ENCODE results near the gene NAPSA.
"Not testable (repeated sequence)": the region's sequence is repeated elsewhere in the genome, so short reads cannot be mapped to it uniquely, and the experiment has no call there.

Gene NAPSA

GRCh38 chr19:50358483-50359327 is 6.7 kb downstream of the NAPSA start:
- DNase-seq (ENCODE audit: low read depth in 2 of 2): peak; percentile 65 to 74

GRCh38 chr19:50357178-50358100 is 8.0 kb downstream of the NAPSA start:
- peak; percentile 85 to 89 for DNase-seq (ENCODE audit: low read depth in 2 of 2)

GRCh38 chr19:50356691-50357177 is 8.7 kb downstream of the NAPSA start:
- no peak for DNase-seq (ENCODE audit: low read depth in 2 of 2)

GRCh38 chr19:50353487-50353880 is 12.0 kb downstream of the NAPSA start:
- DNase-seq (ENCODE audit: low read depth in 2 of 2): not testable (repeated sequence)

GRCh38 chr19:50352242-50352641 is 13.2 kb downstream of the NAPSA start:
- DNase-seq (ENCODE audit: low read depth in 2 of 2): no peak

- no peak for DNase-seq (ENCODE audit: low read depth in 2 of 2)
Measured at GRCh38 chr19:50349277-50350057, 16.0 kb downstream of the NAPSA start.

- not testable (repeated sequence) for DNase-seq (ENCODE audit: low read depth in 2 of 2)
Measured at GRCh38 chr19:50347089-50347581, 18.3 kb downstream of the NAPSA start.

GRCh38 chr19:50344661-50345318 is 20.6 kb downstream of the NAPSA start:
- DNase-seq (ENCODE audit: low read depth in 2 of 2): no peak

GRCh38 chr19:50341091-50341564 is 24.3 kb downstream of the NAPSA start:
- no peak for DNase-seq (ENCODE audit: low read depth in 2 of 2)

GRCh38 chr19:50340331-50340730 is 25.1 kb downstream of the NAPSA start:
- DNase-seq (ENCODE audit: low read depth in 2 of 2): no peak

GRCh38 chr19:50337031-50337430 is 28.4 kb downstream of the NAPSA start:
- DNase-seq (ENCODE audit: low read depth in 2 of 2): not testable (repeated sequence)

GRCh38 chr19:50334741-50335421 is 30.6 kb downstream of the NAPSA start:
- DNase-seq (ENCODE audit: low read depth in 2 of 2): no peak

GRCh38 chr19:50333737-50334617 is 31.5 kb downstream of the NAPSA start:
- peak in 1 of 2 donors; percentile 76 for DNase-seq (ENCODE audit: low read depth in 2 of 2)

- peak; percentile 83 to 95 for DNase-seq (ENCODE audit: low read depth in 2 of 2)
Measured at GRCh38 chr19:50333235-50333736, 32.2 kb downstream of the NAPSA start.

GRCh38 chr19:50332244-50333038 is 33.0 kb downstream of the NAPSA start:
- no peak for DNase-seq (ENCODE audit: low read depth in 2 of 2)

- no peak for DNase-seq (ENCODE audit: low read depth in 2 of 2)
Measured at GRCh38 chr19:50331994-50332243, 33.5 kb downstream of the NAPSA start.

GRCh38 chr19:50331221-50331993 is 34.0 kb downstream of the NAPSA start:
- DNase-seq (ENCODE audit: low read depth in 2 of 2): no peak

Measured in stimulated activated CD8-positive, alpha-beta memory T cell treated with anti-CD3 and anti-CD28 coated beads, Interleukin-7, amount 100 ng/mL, for 4 hours (primary cell).